GM12891 (cell line): Measurements from ENCODE around the gene CCL25.

Experiments
- PAX5 ChIP-seq: IDR thresholded peaks from 2 replicates; pipeline ENCODE4 v1.6.1; 2011; ENCODE audit warnings: low read length, moderate library complexity, mild to moderate bottlenecking; ENCODE audit not compliant: insufficient read depth, severe bottlenecking
- POLR2A ChIP-seq: IDR thresholded peaks from 2 replicates; pipeline ENCODE4 v1.6.1; 2011; ENCODE audit warnings: low read depth, low read length, control low read depth
- POLR2AphosphoS5 ChIP-seq: IDR thresholded peaks from 2 replicates; pipeline ENCODE4 v1.6.1; 2011; ENCODE audit warnings: low read depth, low read length, control low read depth
- POU2F2 ChIP-seq: IDR thresholded peaks from 2 replicates; pipeline ENCODE4 v1.6.1; 2011; ENCODE audit warnings: low read depth, mild to moderate bottlenecking, control low read depth, low read length, moderate library complexity
- SPI1 ChIP-seq: IDR thresholded peaks from 2 replicates; pipeline ENCODE4 v1.6.1; 2011; ENCODE audit warnings: low read depth, low read length, control low read depth
- TAF1 ChIP-seq: IDR thresholded peaks from 2 replicates; pipeline ENCODE4 v1.6.1; 2011; ENCODE audit warnings: low read depth, low read length, control low read depth

DNA sequence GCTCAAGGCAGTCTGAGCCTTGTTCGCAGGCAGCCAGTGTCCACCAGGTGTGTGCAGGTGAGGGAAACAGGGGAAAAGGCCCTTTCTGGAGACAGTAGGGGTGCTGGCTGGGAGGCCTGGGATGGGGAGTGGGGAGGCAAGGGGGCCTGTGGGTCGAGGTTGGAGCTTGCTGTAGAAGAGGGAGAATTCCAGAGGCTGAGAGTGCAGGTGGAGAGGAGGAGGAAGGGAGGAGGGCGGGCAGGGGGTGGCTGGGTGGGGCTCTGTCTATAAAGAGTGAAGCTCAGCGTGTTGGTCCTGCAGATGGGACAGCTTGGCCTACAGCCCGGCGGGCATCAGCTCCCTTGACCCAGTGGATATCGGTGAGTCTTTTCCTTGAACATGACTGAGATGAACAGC is at the start of gene CCL25:
- TF ChIP-seq POLR2A (no peak), POLR2AphosphoS5 (no peak), TAF1 (no peak), SPI1 (no peak), POU2F2 (no peak), PAX5 (no peak)
